KMS-11 (cell line): ENCODE measurements around the gene BCL7A.
"Not testable (repeated sequence)": the region's sequence is repeated elsewhere in the genome, so short reads cannot be mapped to it uniquely, and the experiment has no call there.

ENCODE experiments used
- H2AFZ ChIP-seq: fragments of 200-600 bp; sonication (generic); 2 replicates; pipeline ENCODE4 v1.6.1; 2016; ENCODE audit warnings: antibody characterized with exemption, mixed run types, low read depth
- H3K27ac ChIP-seq: fragments of 200-600 bp; sonication (generic); 2 replicates; pipeline ENCODE4 v1.6.1; 2016; ENCODE audit warnings: mild to moderate bottlenecking, mixed run types
- H3K27me3 ChIP-seq: fragments of 200-600 bp; sonication (generic); 2 replicates; pipeline ENCODE4 v1.6.1; 2017; ENCODE audit warnings: mild to moderate bottlenecking, low read depth, mixed run types, moderate library complexity; ENCODE audit not compliant: insufficient read depth
- H3K36me3 ChIP-seq: fragments of 200-600 bp; sonication (generic); 2 replicates; pipeline ENCODE4 v1.6.1; 2017; ENCODE audit warnings: mild to moderate bottlenecking, mixed run types; ENCODE audit not compliant: insufficient read depth
- H3K4me1 ChIP-seq: fragments of 200-600 bp; sonication (generic); 2 replicates; pipeline ENCODE4 v1.6.1; 2016; ENCODE audit warnings: mild to moderate bottlenecking, low read depth, mixed run types; ENCODE audit not compliant: poor library complexity, severe bottlenecking
- H3K4me2 ChIP-seq: fragments of 200-600 bp; sonication (generic); 2 replicates; pipeline ENCODE4 v1.7.0; 2016; ENCODE audit warnings: mild to moderate bottlenecking, mixed run types
- H3K4me3 ChIP-seq: fragments of 200-600 bp; sonication (generic); IDR thresholded peaks from 2 replicates; pipeline ENCODE4 v1.6.1; 2017; ENCODE audit warnings: low read depth, low read length, mixed read lengths; ENCODE audit not compliant: insufficient read depth
- H3K79me2 ChIP-seq: fragments of 200-600 bp; sonication (generic); 2 replicates; pipeline ENCODE4 v1.6.1; 2016; ENCODE audit warnings: low read depth, mixed run types; ENCODE audit not compliant: insufficient read depth
- H3K9ac ChIP-seq: fragments of 200-600 bp; sonication (generic); 2 replicates; pipeline ENCODE4 v1.6.1; 2016; ENCODE audit warnings: mild to moderate bottlenecking, mixed run types
- H4K20me1 ChIP-seq: fragments of 200-600 bp; sonication (generic); 2 replicates; pipeline ENCODE4 v1.6.1; 2016; ENCODE audit warnings: mild to moderate bottlenecking, mixed run types; ENCODE audit not compliant: insufficient read depth
- CTCF ChIP-seq: fragments of 200-600 bp; sonication (generic); conservative IDR thresholded peaks from 2 replicates; pipeline ENCODE4 v1.6.1; 2017; ENCODE audit warnings: low read depth, mild to moderate bottlenecking, antibody characterized with exemption, low read length, moderate library complexity, mixed read lengths

Gene BCL7A

GRCh38 chr12:121983536-121984210, 38.0 kb upstream of the BCL7A start:
- Histone ChIP-seq H3K27ac (no peak overlapping the region), H4K20me1 (no peaks in the 10 kb centered on the region), H3K79me2 (no peaks in the 10 kb centered on the region), H3K9ac (no peak overlapping the region), H3K4me3 (no peak overlapping the region), H3K4me1 (no peaks in the 10 kb centered on the region), H3K4me2 (no peak overlapping the region), H2AFZ (no peak overlapping the region), H3K36me3 (no peaks in the 10 kb centered on the region), H3K27me3 (no peaks in the 10 kb centered on the region)
- TF ChIP-seq CTCF, result no peak

- Histone ChIP-seq H4K20me1 (no peaks in the 10 kb centered on the region), H3K27ac (no peak overlapping the region), H3K36me3 (no peaks in the 10 kb centered on the region), H3K79me2 (no peaks in the 10 kb centered on the region), H3K4me1 (no peaks in the 10 kb centered on the region), H3K4me2 (no peak overlapping the region), H3K27me3 (no peaks in the 10 kb centered on the region), H2AFZ (no peak overlapping the region), H3K4me3 (no peak overlapping the region), H3K9ac (no peak overlapping the region)
- no peak for TF ChIP-seq CTCF
Measured at GRCh38 chr12:121986489-121987245, 35.0 kb upstream of the BCL7A start.

GRCh38 chr12:121988519-121988918, 33.2 kb upstream of the BCL7A start:
- H3K27ac ChIP-seq, H3K4me3 ChIP-seq, H3K4me2 ChIP-seq, H2AFZ ChIP-seq, H4K20me1 ChIP-seq, H3K36me3 ChIP-seq, H3K4me1 ChIP-seq, H3K79me2 ChIP-seq, H3K9ac ChIP-seq, H3K27me3 ChIP-seq: not testable (repeated sequence)

GRCh38 chr12:121989276-121990113, 32.2 kb upstream of the BCL7A start:
- no peak for TF ChIP-seq CTCF
- Histone ChIP-seq H2AFZ (no peak overlapping the region), H3K27me3 (no peaks in the 10 kb centered on the region), H3K4me3 (no peak overlapping the region), H3K36me3 (no peaks in the 10 kb centered on the region), H3K9ac (no peak overlapping the region), H3K27ac (no peak overlapping the region), H4K20me1 (no peaks in the 10 kb centered on the region), H3K79me2 (no peaks in the 10 kb centered on the region), H3K4me2 (no peak overlapping the region), H3K4me1 (no peaks in the 10 kb centered on the region)
